Measurements from ENCODE around the gene ADAM11.

The ADAM11 gene

DNA sequence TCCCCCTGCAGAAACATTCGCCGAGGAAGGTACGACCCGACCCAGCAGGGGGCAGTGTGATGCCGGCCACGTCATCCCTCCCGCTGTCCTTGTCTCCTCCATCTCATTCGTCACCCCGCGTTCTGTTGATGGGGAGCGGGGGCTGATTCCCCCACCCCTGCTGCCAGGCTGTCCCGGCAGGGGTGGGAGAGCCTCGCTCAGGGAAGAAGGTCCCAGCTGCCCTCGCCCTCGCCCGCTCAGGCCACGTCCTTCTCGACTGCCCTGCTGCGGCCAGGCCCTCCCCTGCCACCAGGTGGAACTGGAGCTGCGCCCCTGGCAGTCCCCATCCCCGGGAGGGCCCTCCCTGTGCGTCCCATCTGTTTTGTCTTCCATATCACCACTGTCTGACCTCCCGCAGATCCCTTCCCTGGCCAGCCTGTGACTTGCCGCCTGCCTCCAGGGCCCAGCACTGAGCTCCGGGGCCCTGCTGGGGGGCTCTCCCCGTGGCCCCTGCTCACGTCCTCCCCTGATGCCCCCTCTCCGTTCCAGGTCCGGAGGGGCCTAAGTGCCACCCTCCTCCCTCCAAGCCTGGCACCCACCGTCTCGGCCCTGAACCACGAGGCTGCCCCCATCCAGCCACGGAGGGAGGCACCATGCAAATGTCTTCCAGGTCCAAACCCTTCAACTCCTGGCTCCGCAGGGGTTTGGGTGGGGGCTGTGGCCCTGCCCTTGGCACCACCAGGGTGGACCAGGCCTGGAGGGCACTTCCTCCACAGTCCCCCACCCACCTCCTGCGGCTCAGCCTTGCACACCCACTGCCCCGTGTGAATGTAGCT lies 20.6 kb downstream of the ADAM11 start:
- peak overlapping the region; percentile 44 for H3K4me3 ChIP-seq (ENCODE audit: low read depth, low read length)
- no peaks in the 10 kb centered on the region for H3K9me3 ChIP-seq (ENCODE audit: control insufficient read depth, insufficient read depth, low read depth, low read length)
- peak overlapping the region; percentile 9; the same call in 1 of the 2 replicates for H3K27ac ChIP-seq (ENCODE audit: extremely low read depth, low read depth, low read length)
- no peaks in the 10 kb centered on the region for H3K4me1 ChIP-seq (ENCODE audit: control insufficient read depth, insufficient read depth, low read length)
- peaks cover 0 to 14% of the 10 kb centered on the region in 2 experiments; a peak in 1 of 3 replicates for H3K36me3 ChIP-seq (ENCODE audit: control insufficient read depth in 2 of 2, insufficient read depth in 1 of 2, low read length in 2 of 2)
- CTCF ChIA-PET = interaction anchor here (0.6 to 18.2 kb wide), 50 partner anchors 8 to 456 kb away, joined by 3 to 461 read pairs (median 4); partner anchors contain the start of genes ACBD4, GJC1 and HIGD1B
- POLR2A ChIA-PET = interaction anchor here (0.6 to 1.4 kb wide), 5 partner anchors 41 to 369 kb away, joined by 3 to 5 read pairs (median 3); partner anchors contain the start of gene HEXIM1
- TF ChIP-seq OVOL3 (tag by site-specific recombination; IDR thresholded peaks at IDR 0.05) = no peak
- TF ChIP-seq, protein P1, sequence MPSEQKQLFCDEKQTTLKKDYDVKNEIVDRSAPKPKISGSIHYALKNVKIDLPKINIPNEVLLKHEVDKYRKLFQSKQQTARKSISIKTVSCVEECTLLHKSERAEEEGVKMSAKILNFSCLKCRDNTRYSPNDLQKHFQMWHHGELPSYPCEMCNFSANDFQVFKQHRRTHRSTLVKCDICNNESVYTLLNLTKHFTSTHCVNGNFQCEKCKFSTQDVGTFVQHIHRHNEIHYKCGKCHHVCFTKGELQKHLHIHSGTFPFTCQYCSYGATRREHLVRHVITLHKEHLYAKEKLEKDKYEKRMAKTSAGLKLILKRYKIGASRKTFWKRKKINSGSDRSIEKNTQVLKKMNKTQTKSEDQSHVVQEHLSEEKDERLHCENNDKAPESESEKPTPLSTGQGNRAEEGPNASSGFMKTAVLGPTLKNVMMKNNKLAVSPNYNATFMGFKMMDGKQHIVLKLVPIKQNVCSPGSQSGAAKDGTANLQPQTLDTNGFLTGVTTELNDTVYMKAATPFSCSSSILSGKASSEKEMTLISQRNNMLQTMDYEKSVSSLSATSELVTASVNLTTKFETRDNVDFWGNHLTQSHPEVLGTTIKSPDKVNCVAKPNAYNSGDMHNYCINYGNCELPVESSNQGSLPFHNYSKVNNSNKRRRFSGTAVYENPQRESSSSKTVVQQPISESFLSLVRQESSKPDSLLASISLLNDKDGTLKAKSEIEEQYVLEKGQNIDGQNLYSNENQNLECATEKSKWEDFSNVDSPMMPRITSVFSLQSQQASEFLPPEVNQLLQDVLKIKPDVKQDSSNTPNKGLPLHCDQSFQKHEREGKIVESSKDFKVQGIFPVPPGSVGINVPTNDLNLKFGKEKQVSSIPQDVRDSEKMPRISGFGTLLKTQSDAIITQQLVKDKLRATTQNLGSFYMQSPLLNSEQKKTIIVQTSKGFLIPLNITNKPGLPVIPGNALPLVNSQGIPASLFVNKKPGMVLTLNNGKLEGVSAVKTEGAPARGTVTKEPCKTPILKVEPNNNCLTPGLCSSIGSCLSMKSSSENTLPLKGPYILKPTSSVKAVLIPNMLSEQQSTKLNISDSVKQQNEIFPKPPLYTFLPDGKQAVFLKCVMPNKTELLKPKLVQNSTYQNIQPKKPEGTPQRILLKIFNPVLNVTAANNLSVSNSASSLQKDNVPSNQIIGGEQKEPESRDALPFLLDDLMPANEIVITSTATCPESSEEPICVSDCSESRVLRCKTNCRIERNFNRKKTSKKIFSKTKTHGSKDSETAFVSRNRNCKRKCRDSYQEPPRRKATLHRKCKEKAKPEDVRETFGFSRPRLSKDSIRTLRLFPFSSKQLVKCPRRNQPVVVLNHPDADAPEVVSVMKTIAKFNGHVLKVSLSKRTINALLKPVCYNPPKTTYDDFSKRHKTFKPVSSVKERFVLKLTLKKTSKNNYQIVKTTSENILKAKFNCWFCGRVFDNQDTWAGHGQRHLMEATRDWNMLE (tag by site-specific recombination; conservative IDR thresholded peaks at IDR 0.05; ENCODE audit: low read depth) = no peak
- TF ChIP-seq ZNF670 (tag by site-specific recombination; IDR thresholded peaks at IDR 0.05; ENCODE audit: low read depth) = no peak
- TF ChIP-seq ZNF423 (tag by site-specific recombination; IDR thresholded peaks at IDR 0.05) = 0 out of 2 replicates have a peak, but pooled peaks have one; percentile 61
- TF ChIP-seq, protein P2, sequence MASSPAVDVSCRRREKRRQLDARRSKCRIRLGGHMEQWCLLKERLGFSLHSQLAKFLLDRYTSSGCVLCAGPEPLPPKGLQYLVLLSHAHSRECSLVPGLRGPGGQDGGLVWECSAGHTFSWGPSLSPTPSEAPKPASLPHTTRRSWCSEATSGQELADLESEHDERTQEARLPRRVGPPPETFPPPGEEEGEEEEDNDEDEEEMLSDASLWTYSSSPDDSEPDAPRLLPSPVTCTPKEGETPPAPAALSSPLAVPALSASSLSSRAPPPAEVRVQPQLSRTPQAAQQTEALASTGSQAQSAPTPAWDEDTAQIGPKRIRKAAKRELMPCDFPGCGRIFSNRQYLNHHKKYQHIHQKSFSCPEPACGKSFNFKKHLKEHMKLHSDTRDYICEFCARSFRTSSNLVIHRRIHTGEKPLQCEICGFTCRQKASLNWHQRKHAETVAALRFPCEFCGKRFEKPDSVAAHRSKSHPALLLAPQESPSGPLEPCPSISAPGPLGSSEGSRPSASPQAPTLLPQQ (tag by site-specific recombination; IDR thresholded peaks at IDR 0.05) = peak; percentile 59; the same call in 1 of the 2 replicates
- TF ChIP-seq ZNF10 (tag by site-specific recombination; IDR thresholded peaks at IDR 0.05) = peak; percentile 98
- no peak for TF ChIP-seq ZNF202 (tag by site-specific recombination; IDR thresholded peaks at IDR 0.05; ENCODE audit: borderline replicate concordance)
- peak; percentile 29; the same call in 1 of the 2 replicates for TF ChIP-seq ZSCAN30 (tag by site-specific recombination; IDR thresholded peaks at IDR 0.05)
- TF ChIP-seq ZNF175 (tag by site-specific recombination; IDR thresholded peaks at IDR 0.05) = no peak
- TF ChIP-seq ZNF133 (tag by site-specific recombination; IDR thresholded peaks at IDR 0.05) = no peak
- TF ChIP-seq ZFP37 (tag by site-specific recombination; IDR thresholded peaks at IDR 0.05) = no peak
- TF ChIP-seq ZNF341 (tag by site-specific recombination; IDR thresholded peaks at IDR 0.05; ENCODE audit: low read depth) = peak; percentile 87
- TF ChIP-seq ZNF843 (tag by site-specific recombination; IDR thresholded peaks at IDR 0.05) = no peak
- TF ChIP-seq PRDM1 (tag by site-specific recombination; IDR thresholded peaks at IDR 0.05) = no peak
- TF ChIP-seq, protein P3, sequence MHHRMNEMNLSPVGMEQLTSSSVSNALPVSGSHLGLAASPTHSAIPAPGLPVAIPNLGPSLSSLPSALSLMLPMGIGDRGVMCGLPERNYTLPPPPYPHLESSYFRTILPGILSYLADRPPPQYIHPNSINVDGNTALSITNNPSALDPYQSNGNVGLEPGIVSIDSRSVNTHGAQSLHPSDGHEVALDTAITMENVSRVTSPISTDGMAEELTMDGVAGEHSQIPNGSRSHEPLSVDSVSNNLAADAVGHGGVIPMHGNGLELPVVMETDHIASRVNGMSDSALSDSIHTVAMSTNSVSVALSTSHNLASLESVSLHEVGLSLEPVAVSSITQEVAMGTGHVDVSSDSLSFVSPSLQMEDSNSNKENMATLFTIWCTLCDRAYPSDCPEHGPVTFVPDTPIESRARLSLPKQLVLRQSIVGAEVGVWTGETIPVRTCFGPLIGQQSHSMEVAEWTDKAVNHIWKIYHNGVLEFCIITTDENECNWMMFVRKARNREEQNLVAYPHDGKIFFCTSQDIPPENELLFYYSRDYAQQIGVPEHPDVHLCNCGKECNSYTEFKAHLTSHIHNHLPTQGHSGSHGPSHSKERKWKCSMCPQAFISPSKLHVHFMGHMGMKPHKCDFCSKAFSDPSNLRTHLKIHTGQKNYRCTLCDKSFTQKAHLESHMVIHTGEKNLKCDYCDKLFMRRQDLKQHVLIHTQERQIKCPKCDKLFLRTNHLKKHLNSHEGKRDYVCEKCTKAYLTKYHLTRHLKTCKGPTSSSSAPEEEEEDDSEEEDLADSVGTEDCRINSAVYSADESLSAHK (tag by site-specific recombination; IDR thresholded peaks at IDR 0.05) = 0 out of 2 replicates have a peak, but pooled peaks have one; percentile 15
- TF ChIP-seq HOXD13 (CRISPR knock-in tag; IDR thresholded peaks at IDR 0.05; ENCODE audit: borderline replicate concordance) = no peak
- TF ChIP-seq ZNF324 (tag by site-specific recombination; IDR thresholded peaks at IDR 0.05) = peak; percentile 74
- TF ChIP-seq ZNF19 (tag by site-specific recombination; IDR thresholded peaks at IDR 0.05; ENCODE audit: low read depth) = no peak
- TF ChIP-seq, protein P4, sequence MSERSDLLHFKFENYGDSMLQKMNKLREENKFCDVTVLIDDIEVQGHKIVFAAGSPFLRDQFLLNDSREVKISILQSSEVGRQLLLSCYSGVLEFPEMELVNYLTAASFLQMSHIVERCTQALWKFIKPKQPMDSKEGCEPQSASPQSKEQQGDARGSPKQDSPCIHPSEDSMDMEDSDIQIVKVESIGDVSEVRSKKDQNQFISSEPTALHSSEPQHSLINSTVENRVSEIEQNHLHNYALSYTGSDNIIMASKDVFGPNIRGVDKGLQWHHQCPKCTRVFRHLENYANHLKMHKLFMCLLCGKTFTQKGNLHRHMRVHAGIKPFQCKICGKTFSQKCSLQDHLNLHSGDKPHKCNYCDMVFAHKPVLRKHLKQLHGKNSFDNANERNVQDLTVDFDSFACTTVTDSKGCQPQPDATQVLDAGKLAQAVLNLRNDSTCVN (tag by site-specific recombination; optimal IDR thresholded peaks at IDR 0.05) = peak; percentile 23
- no peak for TF ChIP-seq GLI4 (tag by site-specific recombination; IDR thresholded peaks at IDR 0.05)
- peak; percentile 97 for TF ChIP-seq ZIC2 (tag by site-specific recombination; IDR thresholded peaks at IDR 0.05)
- peak; percentile 51; the same call in 1 of the 2 replicates for TF ChIP-seq WT1 (tag by site-specific recombination; IDR thresholded peaks at IDR 0.05)
- 0 out of 2 replicates have a peak, but pooled peaks have one; percentile 90 for TF ChIP-seq ZNF561 (tag by site-specific recombination; IDR thresholded peaks at IDR 0.05; ENCODE audit: borderline replicate concordance)
- no peak for TF ChIP-seq ZNF184 (tag by site-specific recombination; IDR thresholded peaks at IDR 0.05)
- TF ChIP-seq ZNF768 (tag by site-specific recombination; IDR thresholded peaks at IDR 0.05) = no peak
- TF ChIP-seq ZNF626 (tag by site-specific recombination; IDR thresholded peaks at IDR 0.05) = no peak
